ENCODE measurements around the gene DNAJC17.

DNA sequence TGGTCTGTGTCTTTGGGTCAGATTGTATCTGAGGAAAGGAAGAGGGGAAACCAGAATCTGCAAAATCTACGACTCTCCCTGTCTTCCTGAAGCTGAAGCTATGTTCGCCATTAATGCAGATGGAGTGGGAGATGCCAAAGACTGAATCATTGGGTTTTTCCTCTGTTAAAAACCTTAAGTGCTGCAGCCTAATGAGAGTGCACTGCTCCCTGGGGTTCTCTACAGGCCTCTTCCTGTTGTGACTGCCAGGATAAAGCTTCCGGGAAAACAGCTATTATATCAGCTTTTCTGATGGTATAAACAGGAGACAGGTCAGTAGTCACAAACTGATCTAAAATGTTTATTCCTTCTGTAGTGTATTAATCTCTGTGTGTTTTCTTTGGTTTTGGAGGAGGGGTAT lies 76.2 kb downstream of the DNAJC17 start:
- TF ChIP-seq POLR2A (IDR thresholded peaks at IDR 0.05; ENCODE audit: insufficient read depth in 1 of 2, low read depth in 2 of 2, low read length in 2 of 2) (no peak), JUND (CRISPR knock-in tag; IDR thresholded peaks at IDR 0.05) (no peak), ASH2L (IDR thresholded peaks at IDR 0.05; ENCODE audit: insufficient read length, low read depth, low read length) (no peak), POLR2AphosphoS5 (IDR thresholded peaks at IDR 0.05; ENCODE audit: low read depth, low read length) (no peak), NR1H2 (CRISPR knock-in tag; IDR thresholded peaks at IDR 0.05; ENCODE audit: borderline replicate concordance, low read depth) (no peak), GATAD2A (CRISPR knock-in tag; IDR thresholded peaks at IDR 0.05) (no peak), NPAS2 (CRISPR knock-in tag; IDR thresholded peaks at IDR 0.05; ENCODE audit: borderline replicate concordance) (no peak)
- TF ChIP-seq, protein P1, sequence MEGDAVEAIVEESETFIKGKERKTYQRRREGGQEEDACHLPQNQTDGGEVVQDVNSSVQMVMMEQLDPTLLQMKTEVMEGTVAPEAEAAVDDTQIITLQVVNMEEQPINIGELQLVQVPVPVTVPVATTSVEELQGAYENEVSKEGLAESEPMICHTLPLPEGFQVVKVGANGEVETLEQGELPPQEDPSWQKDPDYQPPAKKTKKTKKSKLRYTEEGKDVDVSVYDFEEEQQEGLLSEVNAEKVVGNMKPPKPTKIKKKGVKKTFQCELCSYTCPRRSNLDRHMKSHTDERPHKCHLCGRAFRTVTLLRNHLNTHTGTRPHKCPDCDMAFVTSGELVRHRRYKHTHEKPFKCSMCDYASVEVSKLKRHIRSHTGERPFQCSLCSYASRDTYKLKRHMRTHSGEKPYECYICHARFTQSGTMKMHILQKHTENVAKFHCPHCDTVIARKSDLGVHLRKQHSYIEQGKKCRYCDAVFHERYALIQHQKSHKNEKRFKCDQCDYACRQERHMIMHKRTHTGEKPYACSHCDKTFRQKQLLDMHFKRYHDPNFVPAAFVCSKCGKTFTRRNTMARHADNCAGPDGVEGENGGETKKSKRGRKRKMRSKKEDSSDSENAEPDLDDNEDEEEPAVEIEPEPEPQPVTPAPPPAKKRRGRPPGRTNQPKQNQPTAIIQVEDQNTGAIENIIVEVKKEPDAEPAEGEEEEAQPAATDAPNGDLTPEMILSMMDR (CRISPR knock-in tag; IDR thresholded peaks at IDR 0.05), result no peak

All from HepG2 (cell line).